Endothelial cell of umbilical vein (primary cell): ENCODE results near the gene SULF2. TPM values are rescaled to one million over a fixed set of nuclear protein-coding genes. Genes with fewer than 3 reads are reported as not detected.

Source experiments
- BruUV-seq: library from RNA; stranded (reverse); fragments of 400-500 nt; replicated peaks from 2 replicates; lab custom pipeline; 2021; lab: Mats Ljungman, UMichigan
- CTCF ChIA-PET: fragments of 300-600, 350-600 bp; sonication (Branson Sonifier 250); formaldehyde crosslinking; loops from one replicate; lab custom pipeline; 2021; ENCODE audit warnings: antibody characterized with exemption, inconsistent platforms; lab: Charles Lee
- POLR2A ChIA-PET: fragments of 300-600, 350-600 bp; sonication (Branson Sonifier 250); formaldehyde crosslinking; loops from one replicate; lab custom pipeline; 2021; ENCODE audit warnings: antibody characterized with exemption, inconsistent platforms; lab: Charles Lee
- DNase-seq: peaks from one replicate; pipeline ENCODE4 v3.0.0-alpha.2; 2011; ENCODE audit warnings: low read depth, low spot score
- FAIRE-seq: peaks from 2 replicates; lab custom pipeline; 2011; peaks lifted over from hg19 to GRCh38; lab: Jason Lieb, UNC
- H2AFZ ChIP-seq: 2 replicates; pipeline ENCODE4 v1.6.0; 2012; ENCODE audit warnings: low read depth, low read length, control low read depth, inconsistent platforms
- H3K27ac ChIP-seq: 2 replicates; pipeline ENCODE4 v1.5.1; 2011; ENCODE audit warnings: low read depth, mild to moderate bottlenecking, control low read depth, low read length, moderate library complexity; ENCODE audit not compliant: insufficient read depth
- H3K27me3 ChIP-seq, 2 experiments: 2 replicates each; pipeline versions ENCODE4 v1.6.0 to v1.6.1; 2011; ENCODE audit warnings: low read length in 2 of 2, mixed read lengths in 1 of 2; ENCODE audit not compliant: control insufficient read depth in 2 of 2, insufficient read depth in 2 of 2
- H3K36me3 ChIP-seq, 2 experiments: 2 replicates in 1 of 2; 3 replicates in 1 of 2; pipeline ENCODE4 v1.5.1; 2011; ENCODE audit warnings: low read length in 2 of 2, mild to moderate bottlenecking in 1 of 2, moderate library complexity in 1 of 2; ENCODE audit not compliant: control insufficient read depth in 2 of 2, insufficient read depth in 2 of 2; ENCODE audit errors: extremely low read depth in 1 of 2
- H3K4me1 ChIP-seq: 3 replicates; pipeline ENCODE4 v1.5.1; 2011; ENCODE audit warnings: mild to moderate bottlenecking, low read length; ENCODE audit not compliant: control insufficient read depth, insufficient read depth; ENCODE audit errors: extremely low read depth
- H3K4me2 ChIP-seq: 2 replicates; pipeline ENCODE4 v1.6.1; 2011; ENCODE audit warnings: low read length, control low read depth, mixed read lengths; ENCODE audit not compliant: insufficient read depth
- H3K4me3 ChIP-seq, 3 experiments: fragments of 200-600 bp in 1 of 3; sonication (generic), shearing (Covaris generic) in 1 of 3; replicated peaks in 1 of 3; 2 replicates each; pipeline ENCODE4 v1.5.1; 2011 to 2016; ENCODE audit warnings: control low read depth in 3 of 3, low read length in 3 of 3, mild to moderate bottlenecking in 2 of 3, inconsistent platforms in 1 of 3, low read depth in 1 of 3, moderate library complexity in 1 of 3; ENCODE audit not compliant: insufficient read depth in 1 of 3
- H3K79me2 ChIP-seq: 2 replicates; pipeline ENCODE4 v1.6.0; 2012; ENCODE audit warnings: low read length, inconsistent platforms; ENCODE audit not compliant: control insufficient read depth, insufficient read depth
- H3K9ac ChIP-seq: replicated peaks from 2 replicates; pipeline ENCODE3; 2011; ENCODE audit warnings: low read length, control low read depth; ENCODE audit not compliant: insufficient read depth; ENCODE audit errors: extremely low read depth
- H3K9me1 ChIP-seq: replicated peaks from 3 replicates; pipeline ENCODE4 v1.6.0; 2011; ENCODE audit warnings: mild to moderate bottlenecking, low read length; ENCODE audit not compliant: control insufficient read depth, insufficient read depth; ENCODE audit errors: extremely low read depth
- H3K9me3 ChIP-seq: replicated peaks from 2 replicates; pipeline ENCODE4 v1.5.1; 2012; ENCODE audit warnings: low read length, inconsistent platforms; ENCODE audit not compliant: control insufficient read depth, insufficient read depth
- H4K20me1 ChIP-seq: replicated peaks from 2 replicates; pipeline ENCODE3; 2011; ENCODE audit warnings: mild to moderate bottlenecking, low read length; ENCODE audit not compliant: control insufficient read depth, insufficient read depth; ENCODE audit errors: extremely low read depth
- CTCF ChIP-seq, 2 donors: IDR thresholded peaks; 1 replicate in 1 of 2; 2 replicates in 1 of 2; pipeline ENCODE4 v1.5.1; 2011; ENCODE audit warnings: low read length in 2 of 2, mild to moderate bottlenecking in 2 of 2, moderate library complexity in 2 of 2, control low read depth in 1 of 2, inconsistent platforms in 1 of 2, low read depth in 1 of 2; ENCODE audit not compliant: insufficient read depth in 1 of 2; ENCODE audit errors: extremely low read depth in 1 of 2
- EZH2 ChIP-seq: IDR thresholded peaks from 2 replicates; pipeline ENCODE4 v1.6.1; 2012; ENCODE audit warnings: borderline replicate concordance, low read depth, mild to moderate bottlenecking, moderate library complexity, low read length, inconsistent platforms; ENCODE audit not compliant: severe bottlenecking
- FOS ChIP-seq: IDR thresholded peaks from 2 replicates; pipeline ENCODE4 v1.6.1; 2011; ENCODE audit warnings: mild to moderate bottlenecking, low read length, moderate library complexity, borderline replicate concordance; ENCODE audit not compliant: insufficient read depth
- GATA2 ChIP-seq: IDR thresholded peaks from 2 replicates; pipeline ENCODE4 v1.7.0; 2011; ENCODE audit warnings: low read depth, mild to moderate bottlenecking, moderate library complexity, mixed read lengths, low read length; ENCODE audit not compliant: insufficient read length, insufficient read depth
- JUN ChIP-seq: IDR thresholded peaks from 2 replicates; pipeline ENCODE4 v1.6.1; 2011; ENCODE audit warnings: borderline replicate concordance, low read depth; ENCODE audit not compliant: insufficient read length, insufficient read depth
- MAX ChIP-seq: IDR thresholded peaks from 2 replicates; pipeline ENCODE4 v1.6.1; 2011; ENCODE audit not compliant: insufficient read depth, insufficient read length
- MYC ChIP-seq: IDR thresholded peaks from one replicate; pipeline ENCODE4 v1.6.1; 2011; ENCODE audit warnings: mild to moderate bottlenecking, low read depth, low read length
- POLR2A ChIP-seq: IDR thresholded peaks from 2 replicates; pipeline ENCODE4 v1.6.1; 2012; ENCODE audit warnings: low read depth, mild to moderate bottlenecking, control low read depth, low read length
- POLR2AphosphoS5 ChIP-seq: IDR thresholded peaks from 2 replicates; pipeline ENCODE4 v1.6.1; 2012; ENCODE audit warnings: low read depth, mild to moderate bottlenecking, control low read depth, low read length, moderate library complexity; ENCODE audit not compliant: insufficient read depth
- dilution Hi-C: fragments of 300-500 bp; cut with MboI; formaldehyde crosslinking; loops from one replicate; pipeline ENCODE4 v1.15.0; 2019; ENCODE audit warnings: low sequenced_read_pairs; ENCODE audit not compliant: extremely low pct_ligation_motif_present
- intact Hi-C: fragments of 100-400 bp; cut with micrococcal nuclease; formaldehyde crosslinking; loops from one replicate; pipeline ENCODE4 v1.10.0; 2022
- polyA plus RNA-seq, 4 experiments: library from polyadenylated mRNA; depleted of rRNA in 3 of 4; stranded (reverse) in 3 of 4; unstranded in 1 of 4; fragments of >200 nt; gene quantifications; 2 replicates each; pipeline versions ENCODE4 v1.2.1 to v1.2.3, GENCODE V29; 2011 to 2012; ENCODE audit warnings: missing spikeins in 1 of 4
- total RNA-seq: library from RNA; stranded (reverse); gene quantifications from 2 replicates; pipeline ENCODE4 v1.2.3, GENCODE V29; 2021

The SULF2 gene
- total and polyA plus RNA-seq, 2 donors (not counting 3 experiments of a cell fraction or from before 2014, with no cell fraction given): 58.5 to 160 TPM

- no peak overlapping the region for H3K4me3 ChIP-seq
- POLR2A ChIA-PET: interaction anchor here (0.7 kb wide), 1 partner anchor 270 kb away, joined by 3 read pairs; no protein-coding TSS in a partner anchor
- H3K36me3 ChIP-seq: no peaks in the 10 kb centered on the region
- no peaks in the 10 kb centered on the region for H3K9me1 ChIP-seq
- FAIRE-seq: no peak
- CTCF ChIA-PET: interaction anchor here (1.4 to 1.6 kb wide), 2 partner anchors 24 to 871 kb away, joined by 5 to 6 read pairs; no protein-coding TSS in a partner anchor
- dilution Hi-C loops (no loop called here), intact Hi-C loops (no loop called here)
- DNase-seq: no peak
- BruUV-seq: no TSS peak
- no peak overlapping the region for H3K27ac ChIP-seq
- no peak for TF ChIP-seq EZH2
- TF ChIP-seq POLR2AphosphoS5: no peak
- H3K9ac ChIP-seq: no peak overlapping the region
- no peaks in the 10 kb centered on the region for H3K9me3 ChIP-seq
- H4K20me1 ChIP-seq: no peaks in the 10 kb centered on the region
- H3K4me2 ChIP-seq: no peak overlapping the region
- H3K4me1 ChIP-seq: no peaks in the 10 kb centered on the region
- H3K79me2 ChIP-seq: no peaks in the 10 kb centered on the region
- no peak overlapping the region for H2AFZ ChIP-seq
- H3K27me3 ChIP-seq: no peaks in the 10 kb centered on the region
Observed at GRCh38 chr20:47749339-47749738, 35.9 kb downstream of the SULF2 start.

- ChIA-PET CTCF (interaction anchor here (1.4 to 1.6 kb wide), 2 partner anchors 23 to 872 kb away, joined by 5 to 6 read pairs; no protein-coding TSS in a partner anchor), POLR2A (interaction anchor here (0.7 kb wide), 1 partner anchor 271 kb away, joined by 3 read pairs; no protein-coding TSS in a partner anchor)
- no peaks in the 10 kb centered on the region for H3K36me3 ChIP-seq
- TF ChIP-seq FOS: no peak
- no peak for TF ChIP-seq MYC
- TF ChIP-seq POLR2AphosphoS5: no peak
- TF ChIP-seq MAX: no peak
- TF ChIP-seq CTCF (IDR thresholded peaks at IDR 0.05; ENCODE audit: extremely low read depth in 1 of 2, insufficient read depth in 1 of 2, low read depth in 1 of 2, low read length in 2 of 2): no peak
- no peak for TF ChIP-seq JUN
- no peak for TF ChIP-seq GATA2
- no peak for TF ChIP-seq EZH2
- TF ChIP-seq POLR2A: no peak
- no peak overlapping the region for H3K9ac ChIP-seq
- H3K27ac ChIP-seq: no peak overlapping the region
- intact Hi-C loops (no loop called here), dilution Hi-C loops (no loop called here)
- H3K4me2 ChIP-seq: no peak overlapping the region
- H3K27me3 ChIP-seq: no peaks in the 10 kb centered on the region
- H4K20me1 ChIP-seq: no peaks in the 10 kb centered on the region
- no peak overlapping the region for H3K4me3 ChIP-seq
- no peaks in the 10 kb centered on the region for H3K9me1 ChIP-seq
- DNase-seq (peak; percentile 27), FAIRE-seq (no peak)
- H2AFZ ChIP-seq: no peak overlapping the region
- H3K9me3 ChIP-seq: no peaks in the 10 kb centered on the region
- no TSS peak for BruUV-seq
- no peaks in the 10 kb centered on the region for H3K79me2 ChIP-seq
- no peaks in the 10 kb centered on the region for H3K4me1 ChIP-seq
Observed at GRCh38 chr20:47748823-47749222, 36.5 kb downstream of the SULF2 start.
